Hippocampal formation (tissue), 2 donors: ENCODE results near the gene NKX6-2.
A peak's percentile ranks its signal among the peaks of the same experiment; 100 is the strongest.

Experiments
- DNase-seq, 2 donors: peaks; one replicate each; lab custom pipeline; 2025; lab: John Stamatoyannopoulos, UW

The NKX6-2 gene

GRCh38 chr10:132737390-132738048 lies 48.4 kb downstream of the NKX6-2 start:
- DNase-seq = no peak

- DNase-seq = peak; percentile 77 to 83
Observed at GRCh38 chr10:132735923-132736391, 50.0 kb downstream of the NKX6-2 start.

- DNase-seq = peak; percentile 29 to 80
Observed at GRCh38 chr10:132735341-132735775, 50.6 kb downstream of the NKX6-2 start.

- DNase-seq = no peak
Observed at GRCh38 chr10:132733926-132734325, 52.0 kb downstream of the NKX6-2 start.
